IMR-90 (cell line): ENCODE measurements around the gene HAP1. TPM values are rescaled to one million over a fixed set of nuclear protein-coding genes. Genes with fewer than 3 reads are reported as not detected.
A peak's percentile ranks its signal among the peaks of the same experiment; 100 is the strongest.

Source experiments
- ATAC-seq: fragments of 200-7000 bp; cut with Tn5 transposase; 2 replicates; pipeline ENCODE4 v1.9.1; 2020; ENCODE audit warnings: low read depth, mild to moderate bottlenecking, moderate library complexity
- BruUV-seq: library from RNA; stranded (reverse); fragments of 400-500 nt; replicated peaks from 2 replicates; lab custom pipeline; 2021; lab: Mats Ljungman, UMichigan
- CTCF ChIA-PET: fragments of 300-600 bp; formaldehyde crosslinking; extraction: SDS; loops from one replicate; lab custom pipeline; 2021; ENCODE audit warnings: antibody characterized with exemption; lab: Yijun Ruan, JAX
- POLR2A ChIA-PET: fragments of 300-600 bp; sonication (Branson Sonifier 250); formaldehyde crosslinking; loops from one replicate; lab custom pipeline; 2022; ENCODE audit warnings: antibody characterized with exemption; ENCODE audit not compliant: unreplicated experiment; lab: Charles Lee
- DNase-seq: peaks from one replicate; pipeline ENCODE4 v3.0.0; 2013
- H2AFZ ChIP-seq: replicated peaks from 2 replicates; pipeline ENCODE3; 2013; ENCODE audit warnings: low read length, mild to moderate bottlenecking; ENCODE audit not compliant: poor library complexity
- H2AK5ac ChIP-seq: 2 replicates; pipeline ENCODE4 v1.6.1; 2013; ENCODE audit warnings: low read depth, low read length, inconsistent platforms
- H2AK9ac ChIP-seq: replicated peaks from 2 replicates; pipeline ENCODE3; 2013; ENCODE audit warnings: mild to moderate bottlenecking, low read depth, low read length, moderate library complexity; ENCODE audit not compliant: poor library complexity
- H2BK120ac ChIP-seq: 2 replicates; pipeline ENCODE4 v1.6.1; 2013; ENCODE audit warnings: low read depth, low read length, inconsistent platforms
- H2BK15ac ChIP-seq: 3 replicates; pipeline ENCODE4 v1.6.1; 2013; ENCODE audit warnings: low read depth, low read length, inconsistent platforms
- H2BK20ac ChIP-seq: 2 replicates; pipeline ENCODE4 v1.6.1; 2013; ENCODE audit warnings: low read depth, mild to moderate bottlenecking, inconsistent platforms, low read length, moderate library complexity
- H2BK5ac ChIP-seq: 2 replicates; pipeline ENCODE4 v1.6.1; 2013; ENCODE audit warnings: mild to moderate bottlenecking, low read depth, low read length, inconsistent platforms; ENCODE audit not compliant: poor library complexity, severe bottlenecking
- H3K14ac ChIP-seq: replicated peaks from 2 replicates; pipeline ENCODE4 v1.6.1; 2013; ENCODE audit warnings: low read depth, low read length, inconsistent platforms
- H3K18ac ChIP-seq: 2 replicates; pipeline ENCODE4 v1.6.1; 2013; ENCODE audit warnings: low read depth, low read length, control low read depth
- H3K23ac ChIP-seq: 2 replicates; pipeline ENCODE4 v1.6.1; 2013; ENCODE audit warnings: low read depth, low read length, inconsistent platforms
- H3K27ac ChIP-seq: 2 replicates; pipeline ENCODE4 v1.5.1; 2013; ENCODE audit warnings: mild to moderate bottlenecking, control low read depth, low read length; ENCODE audit not compliant: insufficient read depth
- H3K27me3 ChIP-seq: 2 replicates; pipeline ENCODE4 v1.6.1; 2013; ENCODE audit warnings: low read length; ENCODE audit not compliant: control insufficient read depth, insufficient read depth
- H3K36me3 ChIP-seq: 2 replicates; pipeline ENCODE4 v1.6.1; 2013; ENCODE audit warnings: low read length, mixed read lengths; ENCODE audit not compliant: control insufficient read depth, insufficient read depth
- H3K4ac ChIP-seq: 2 replicates; pipeline ENCODE4 v1.6.1; 2013; ENCODE audit warnings: low read depth, low read length, inconsistent platforms
- H3K4me1 ChIP-seq: 2 replicates; pipeline ENCODE4 v1.6.1; 2013; ENCODE audit warnings: low read length, mixed read lengths; ENCODE audit not compliant: control insufficient read depth, insufficient read depth
- H3K4me2 ChIP-seq: 2 replicates; pipeline ENCODE4 v1.6.1; 2013; ENCODE audit warnings: low read depth, mild to moderate bottlenecking, control low read depth, low read length, moderate library complexity
- H3K4me3 ChIP-seq: 2 replicates; pipeline ENCODE4 v1.5.1; 2013; ENCODE audit warnings: low read depth, mild to moderate bottlenecking, control low read depth, low read length, moderate library complexity; ENCODE audit not compliant: insufficient read depth
- H3K56ac ChIP-seq: 2 replicates; pipeline ENCODE4 v1.6.1; 2013; ENCODE audit warnings: low read length, inconsistent platforms; ENCODE audit not compliant: insufficient read depth; ENCODE audit errors: extremely low read depth
- H3K79me1 ChIP-seq, 2 experiments: 2 replicates each; pipeline ENCODE4 v1.6.1; 2013; ENCODE audit warnings: low read length in 2 of 2, inconsistent platforms in 1 of 2, low read depth in 1 of 2
- H3K9ac ChIP-seq: 2 replicates; pipeline ENCODE4 v1.6.1; 2013; ENCODE audit warnings: low read depth, low read length, control low read depth
- H3K9me1 ChIP-seq: 2 replicates; pipeline ENCODE4 v1.6.1; 2013; ENCODE audit warnings: low read length, inconsistent platforms; ENCODE audit not compliant: insufficient read depth
- H3K9me3 ChIP-seq: 2 replicates; pipeline ENCODE4 v1.6.1; 2013; ENCODE audit warnings: low read length; ENCODE audit not compliant: control insufficient read depth, insufficient read depth
- H4K20me1 ChIP-seq: 2 replicates; pipeline ENCODE4 v1.6.1; 2013; ENCODE audit warnings: low read length, inconsistent platforms; ENCODE audit not compliant: insufficient read depth
- H4K5ac ChIP-seq: 2 replicates; pipeline ENCODE4 v1.6.1; 2013; ENCODE audit warnings: mild to moderate bottlenecking, low read depth, low read length, control low read depth
- H4K8ac ChIP-seq, 2 experiments: 2 replicates each; pipeline ENCODE4 v1.6.1; 2013; ENCODE audit warnings: low read depth in 2 of 2, low read length in 2 of 2, control low read depth in 1 of 2, inconsistent platforms in 1 of 2
- H4K91ac ChIP-seq: 2 replicates; pipeline ENCODE4 v1.6.1; 2013; ENCODE audit warnings: low read depth, low read length, inconsistent platforms; ENCODE audit not compliant: insufficient read depth
- BHLHE40 ChIP-seq: fragments of 150-350 bp; IDR thresholded peaks from 2 replicates; pipeline ENCODE4 v1.6.1; 2016; ENCODE audit warnings: mild to moderate bottlenecking, low read depth, low read length
- CEBPB ChIP-seq: IDR thresholded peaks from 2 replicates; pipeline ENCODE4 v1.6.1; 2012; ENCODE audit warnings: low read depth, low read length, improper control_type of control experiment
- RCOR1 ChIP-seq: IDR thresholded peaks from 2 replicates; pipeline ENCODE4 v1.6.1; 2012; ENCODE audit warnings: mild to moderate bottlenecking, low read length, improper control_type of control experiment; ENCODE audit not compliant: insufficient replicate concordance
- WGBS, 2 experiments: methylation state at CpG; one replicate each; pipeline versions ENCODE4 v1.1.5 to v1.1.7; 2013; ENCODE audit warnings: missing lambda C conversion rate in 2 of 2; ENCODE audit not compliant: insufficient read length in 1 of 2; ENCODE audit errors: extremely low coverage in 2 of 2; 5-methylcytosine and 5-hydroxymethylcytosine counted together
- dilution Hi-C: fragments of 300-500 bp; cut with HindIII; formaldehyde crosslinking; loops from one replicate; pipeline ENCODE4 v1.14.3; 2018; ENCODE audit warnings: low sequenced_read_pairs; ENCODE audit not compliant: unreplicated experiment
- in situ Hi-C: fragments of 300-500 bp; cut with MboI; formaldehyde crosslinking; loops from 3 replicates; pipeline ENCODE4 v1.14.3; 2019; ENCODE audit warnings: low sequenced_read_pairs, inconsistent platforms, mixed read lengths
- intact Hi-C: fragments of 100-400 bp; cut with micrococcal nuclease; formaldehyde crosslinking; loops from 2 replicates; pipeline ENCODE4 v1.10.0; 2022
- polyA plus RNA-seq, 3 experiments: library from polyadenylated mRNA; depleted of rRNA; stranded (reverse); fragments of >200 nt; gene quantifications; 2 replicates each; pipeline ENCODE4 v1.2.3, GENCODE V29; 2012; ENCODE audit warnings: low replicate concordance in 1 of 3
- total RNA-seq: library from RNA; depleted of rRNA; stranded (reverse); fragments of >200 nt; gene quantifications from 2 replicates; pipeline ENCODE4 v1.2.3, GENCODE V29; 2012

HAP1 gene
- total and polyA plus RNA-seq, 2 of the 4 experiments (the other 2 are of a cell fraction): under 0.01 to 0.09 TPM

GRCh38 chr17:41736983-41737679 is 2.7 kb upstream of the HAP1 start:
- H3K4me1 ChIP-seq: peaks cover 5% of the 10 kb centered on the region; the same call in 1 of the 2 replicates
- BruUV-seq: no TSS peak
- no peak overlapping the region for H2BK15ac ChIP-seq
- H4K8ac ChIP-seq: no peak overlapping the region
- no peak overlapping the region for H3K14ac ChIP-seq
- DNase-seq (no peak), ATAC-seq (no peak)
- H3K27ac ChIP-seq: no peak overlapping the region
- no peak overlapping the region for H2AFZ ChIP-seq
- H3K4me2 ChIP-seq: no peak overlapping the region
- no peak overlapping the region; the same call in 1 of the 2 replicates for H2AK5ac ChIP-seq
- no peak overlapping the region for H3K18ac ChIP-seq
- in situ Hi-C loops: loop anchor here (5.0 to 10.0 kb wide), 2 partner anchors 65 to 228 kb away; partner anchors contain the start of gene CNP
- no peak overlapping the region for H3K23ac ChIP-seq
- H3K56ac ChIP-seq: no peak overlapping the region
- no peak overlapping the region for H2BK20ac ChIP-seq
- H3K36me3 ChIP-seq: no peaks in the 10 kb centered on the region
- H3K4me3 ChIP-seq: no peak overlapping the region
- no peak overlapping the region for H3K4ac ChIP-seq
- H2BK120ac ChIP-seq: no peak overlapping the region
- no peaks in the 10 kb centered on the region for H3K9me3 ChIP-seq
- H4K20me1 ChIP-seq: no peaks in the 10 kb centered on the region
- no peaks in the 10 kb centered on the region for H3K79me1 ChIP-seq
- no peaks in the 10 kb centered on the region for H3K9me1 ChIP-seq
- no peak overlapping the region for H3K9ac ChIP-seq
- ChIA-PET POLR2A (no interaction called here), CTCF (interaction anchor here (1.4 kb wide), 1 partner anchor 64 kb away, joined by 8 read pairs; no protein-coding TSS in a partner anchor)
- dilution Hi-C loops: no loop called here
- no peak for TF ChIP-seq CEBPB
- TF ChIP-seq BHLHE40: no peak
- no peak for TF ChIP-seq RCOR1
- no peak overlapping the region for H4K91ac ChIP-seq
- H3K27me3 ChIP-seq: peaks cover 48% of the 10 kb centered on the region
- intact Hi-C loops: loop anchor here (5.0 kb wide), 1 partner anchor 130 kb away; the partner anchor contains the start of gene KLHL11
- H2AK9ac ChIP-seq: peak overlapping the region; percentile 89
- H2BK5ac ChIP-seq: no peak overlapping the region
- WGBS, 2 experiments: 95% methylated on average over 4 of the region's 17 CpGs; no CpG with 5 or more reads in 1 of the 2 experiments
- H4K5ac ChIP-seq: no peak overlapping the region
